ENCODE data around the gene RAB35. TPM values are rescaled to one million over a fixed set of nuclear protein-coding genes. Genes with fewer than 3 reads are reported as not detected.

Gene RAB35
- total RNA-seq, 4 donors from 2014 or later, result 17.5 to 28.2 (median 21.9) TPM

DNA sequence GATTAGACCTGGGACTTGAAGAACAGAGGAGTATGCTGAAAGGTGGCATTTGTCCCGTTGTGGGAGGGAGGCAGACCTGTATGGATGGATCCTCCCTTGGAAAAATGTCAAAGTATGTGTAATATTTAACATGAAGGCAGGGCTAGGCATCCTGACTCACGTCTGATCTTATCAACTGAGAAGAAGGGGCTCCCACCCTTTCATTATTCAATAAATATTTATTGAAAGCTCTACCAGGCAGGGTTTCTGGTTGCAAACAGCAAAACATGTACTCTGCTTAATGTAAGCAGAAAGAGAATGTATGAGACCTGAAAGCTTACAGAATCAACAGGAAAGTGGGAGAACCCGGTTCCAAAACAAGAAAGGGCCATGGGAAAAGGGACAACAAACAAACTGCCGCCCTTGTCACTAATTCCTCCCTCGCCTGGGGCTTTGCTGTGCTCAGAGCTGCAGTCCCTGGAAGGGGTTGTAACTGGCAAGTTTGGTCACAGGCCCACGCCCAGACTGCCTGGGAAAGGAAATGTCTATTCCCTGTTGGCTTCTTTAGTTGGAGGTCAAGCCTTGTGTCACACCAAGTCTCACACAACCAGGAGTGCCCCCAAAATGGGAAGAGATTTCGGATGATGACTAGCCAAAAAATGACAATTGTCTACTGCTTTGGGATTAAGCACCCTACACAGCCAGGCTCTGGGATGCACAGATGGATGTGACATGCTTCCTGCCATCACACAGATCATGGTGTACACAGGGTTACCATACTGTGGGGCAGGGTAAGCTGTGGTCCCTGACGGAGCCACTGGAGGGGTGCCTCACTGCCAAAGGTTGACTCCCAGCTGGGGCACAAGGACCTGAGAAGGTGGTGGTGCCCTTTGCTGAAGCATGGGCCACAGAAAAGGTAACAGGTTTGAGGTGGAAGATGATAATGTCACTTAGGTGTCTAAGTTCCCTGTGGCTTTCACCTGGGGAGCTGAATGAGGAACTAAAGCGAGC lies 36.8 kb downstream of the RAB35 start:
- TF ChIP-seq, protein P1, sequence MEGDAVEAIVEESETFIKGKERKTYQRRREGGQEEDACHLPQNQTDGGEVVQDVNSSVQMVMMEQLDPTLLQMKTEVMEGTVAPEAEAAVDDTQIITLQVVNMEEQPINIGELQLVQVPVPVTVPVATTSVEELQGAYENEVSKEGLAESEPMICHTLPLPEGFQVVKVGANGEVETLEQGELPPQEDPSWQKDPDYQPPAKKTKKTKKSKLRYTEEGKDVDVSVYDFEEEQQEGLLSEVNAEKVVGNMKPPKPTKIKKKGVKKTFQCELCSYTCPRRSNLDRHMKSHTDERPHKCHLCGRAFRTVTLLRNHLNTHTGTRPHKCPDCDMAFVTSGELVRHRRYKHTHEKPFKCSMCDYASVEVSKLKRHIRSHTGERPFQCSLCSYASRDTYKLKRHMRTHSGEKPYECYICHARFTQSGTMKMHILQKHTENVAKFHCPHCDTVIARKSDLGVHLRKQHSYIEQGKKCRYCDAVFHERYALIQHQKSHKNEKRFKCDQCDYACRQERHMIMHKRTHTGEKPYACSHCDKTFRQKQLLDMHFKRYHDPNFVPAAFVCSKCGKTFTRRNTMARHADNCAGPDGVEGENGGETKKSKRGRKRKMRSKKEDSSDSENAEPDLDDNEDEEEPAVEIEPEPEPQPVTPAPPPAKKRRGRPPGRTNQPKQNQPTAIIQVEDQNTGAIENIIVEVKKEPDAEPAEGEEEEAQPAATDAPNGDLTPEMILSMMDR (IDR thresholded peaks at IDR 0.05; ENCODE audit: low read depth), result no peak

DNA sequence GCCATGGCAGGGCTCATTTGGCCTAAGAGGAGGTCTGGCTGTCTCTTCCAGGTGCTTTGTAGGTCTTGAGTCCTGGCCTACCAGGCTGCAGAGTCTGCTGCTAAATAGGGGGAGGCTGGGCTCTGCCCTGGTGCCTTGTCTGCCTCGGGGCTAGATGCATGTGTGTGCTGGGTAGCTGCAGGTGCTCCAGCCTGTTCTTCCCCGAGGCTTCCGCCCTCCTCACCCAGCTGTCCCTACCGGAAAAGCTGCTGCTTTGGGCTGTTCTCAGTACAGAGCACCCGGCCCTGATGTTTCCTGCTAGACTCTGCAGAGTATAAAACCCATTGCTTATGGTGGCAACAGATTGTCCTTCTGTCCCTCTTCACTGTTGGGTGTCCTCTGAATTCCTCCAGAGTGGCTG lies 37.7 kb downstream of the RAB35 start:
- TF ChIP-seq, protein P1 (IDR thresholded peaks at IDR 0.05; ENCODE audit: low read depth), result no peak

DNA sequence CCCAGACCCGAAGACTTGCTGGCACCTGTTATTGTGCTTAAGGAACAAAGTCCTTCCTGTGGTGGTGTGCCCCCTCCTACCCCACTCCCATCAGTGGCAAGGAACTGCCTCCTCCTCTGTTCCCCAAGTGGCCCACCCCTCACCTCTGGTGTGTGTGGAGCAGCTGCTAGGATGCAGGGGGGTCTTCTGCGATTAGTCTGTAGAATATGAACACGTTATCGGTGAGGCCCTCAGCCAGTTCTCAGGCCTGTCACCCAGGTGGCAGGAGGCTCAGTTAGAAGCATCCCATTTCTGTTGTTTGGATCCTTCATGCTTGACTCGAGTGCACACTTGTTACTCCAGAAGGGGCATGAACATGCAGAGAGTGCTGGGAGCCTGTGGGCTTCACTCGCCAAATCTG lies 39.3 kb downstream of the RAB35 start:
- TF ChIP-seq, protein P1 (IDR thresholded peaks at IDR 0.05; ENCODE audit: low read depth), result no peak

DNA sequence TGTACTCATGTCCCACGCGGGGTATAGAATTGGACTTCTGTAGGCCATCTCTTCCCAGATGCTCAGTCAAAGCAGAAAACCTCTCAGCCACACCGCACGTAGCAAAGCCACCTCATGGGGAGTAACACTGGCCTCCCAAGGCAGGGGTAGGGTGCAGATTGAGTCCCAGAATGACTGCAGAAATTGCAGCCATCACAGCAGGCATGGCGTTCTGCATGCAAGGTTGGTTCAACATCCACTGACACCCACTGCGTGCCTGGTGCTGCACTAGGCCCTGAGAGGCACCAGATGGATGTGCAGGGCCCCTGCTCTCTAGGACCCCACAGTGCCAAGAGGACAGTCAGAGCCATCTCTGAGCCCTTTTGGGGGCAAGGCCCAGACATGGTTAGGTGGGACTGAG lies 39.9 kb downstream of the RAB35 start:
- TF ChIP-seq, protein P1 (IDR thresholded peaks at IDR 0.05; ENCODE audit: low read depth), result no peak

DNA sequence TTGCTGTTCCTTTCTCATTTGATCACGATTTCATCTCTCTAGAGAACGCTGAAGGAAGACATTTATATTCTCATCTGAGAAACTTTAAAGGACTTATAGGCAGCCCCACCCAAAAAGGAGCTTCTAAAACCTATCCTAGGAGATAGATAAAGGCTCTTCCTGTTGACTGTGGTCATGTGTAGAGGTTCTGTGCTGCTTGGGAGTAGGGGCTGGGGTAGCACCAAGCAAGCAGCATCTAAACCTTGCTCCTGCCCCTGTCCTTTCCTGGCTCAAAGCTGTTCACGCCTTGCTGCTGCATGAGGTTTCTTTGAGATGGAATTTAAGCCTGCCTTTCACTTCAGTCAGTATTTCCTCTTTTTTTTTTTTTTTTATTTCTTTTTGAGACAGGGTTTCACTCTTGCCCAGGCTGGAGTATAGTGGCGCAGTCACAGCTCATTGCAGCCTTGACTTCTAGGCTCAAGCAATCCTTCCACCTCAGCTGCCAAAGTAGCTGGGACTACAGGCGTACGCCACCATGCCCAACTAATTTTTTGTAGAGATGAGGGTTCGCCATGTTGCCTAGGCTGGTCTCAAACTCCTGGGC lies 41.4 kb downstream of the RAB35 start:
- TF ChIP-seq, protein P1 (IDR thresholded peaks at IDR 0.05; ENCODE audit: low read depth), result no peak

DNA sequence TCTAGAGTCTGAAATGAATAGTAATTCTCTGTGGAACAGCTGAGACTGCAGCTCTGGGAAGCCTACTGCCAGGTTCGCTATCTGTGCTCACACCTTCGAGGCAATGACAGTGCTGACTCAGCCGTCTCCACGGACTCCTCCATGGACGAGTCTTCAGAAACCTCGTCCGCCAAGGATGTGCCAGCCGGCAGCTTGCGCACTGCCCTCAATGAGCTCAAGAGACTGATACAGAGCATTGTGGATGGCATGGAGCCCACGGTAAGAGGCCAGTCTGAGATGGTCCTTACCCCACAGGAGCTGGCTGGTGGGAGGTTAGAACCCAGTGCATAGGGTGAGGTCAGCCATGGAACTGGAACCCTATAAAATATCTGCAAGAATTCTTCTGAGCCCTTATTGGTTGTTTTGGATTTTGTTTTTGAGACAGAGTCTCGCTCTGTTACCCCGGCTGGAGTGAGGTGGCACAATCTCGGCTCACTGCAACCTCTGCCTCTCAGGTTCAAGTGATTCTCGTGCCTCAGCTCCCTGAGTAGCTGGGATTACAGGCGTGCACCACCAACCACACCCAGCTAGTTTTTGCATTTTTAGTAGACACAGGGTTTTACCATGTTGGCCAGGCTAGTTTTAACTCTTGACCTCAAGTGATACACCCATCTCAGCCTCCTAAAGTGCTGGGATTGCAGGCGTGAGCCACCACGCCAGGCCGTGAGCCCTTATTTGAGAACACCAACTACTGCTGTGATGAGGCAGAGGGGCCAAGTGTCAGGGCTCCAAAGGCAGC lies 43.9 kb downstream of the RAB35 start:
- TF ChIP-seq, protein P1 (IDR thresholded peaks at IDR 0.05; ENCODE audit: low read depth), result no peak

All from subcutaneous adipose tissue (tissue), 4 donors.